Measurements from ENCODE around the gene NHERF1. TPM values are rescaled to one million over a fixed set of nuclear protein-coding genes. Genes with fewer than 3 reads are reported as not detected.

NHERF1 gene
- total RNA-seq, 1 experiment from 2014 or later = 90.8 TPM

GRCh38 chr17:74785981-74786360, 37.5 kb downstream of the NHERF1 start:
- no peak for TF ChIP-seq TCF7L2 (IDR thresholded peaks at IDR 0.05; ENCODE audit: low read depth, low read length)
- TF ChIP-seq SIN3A (IDR thresholded peaks at IDR 0.05; ENCODE audit: borderline replicate concordance, insufficient read depth, low read depth, low read length) = no peak
- TF ChIP-seq, protein P1, sequence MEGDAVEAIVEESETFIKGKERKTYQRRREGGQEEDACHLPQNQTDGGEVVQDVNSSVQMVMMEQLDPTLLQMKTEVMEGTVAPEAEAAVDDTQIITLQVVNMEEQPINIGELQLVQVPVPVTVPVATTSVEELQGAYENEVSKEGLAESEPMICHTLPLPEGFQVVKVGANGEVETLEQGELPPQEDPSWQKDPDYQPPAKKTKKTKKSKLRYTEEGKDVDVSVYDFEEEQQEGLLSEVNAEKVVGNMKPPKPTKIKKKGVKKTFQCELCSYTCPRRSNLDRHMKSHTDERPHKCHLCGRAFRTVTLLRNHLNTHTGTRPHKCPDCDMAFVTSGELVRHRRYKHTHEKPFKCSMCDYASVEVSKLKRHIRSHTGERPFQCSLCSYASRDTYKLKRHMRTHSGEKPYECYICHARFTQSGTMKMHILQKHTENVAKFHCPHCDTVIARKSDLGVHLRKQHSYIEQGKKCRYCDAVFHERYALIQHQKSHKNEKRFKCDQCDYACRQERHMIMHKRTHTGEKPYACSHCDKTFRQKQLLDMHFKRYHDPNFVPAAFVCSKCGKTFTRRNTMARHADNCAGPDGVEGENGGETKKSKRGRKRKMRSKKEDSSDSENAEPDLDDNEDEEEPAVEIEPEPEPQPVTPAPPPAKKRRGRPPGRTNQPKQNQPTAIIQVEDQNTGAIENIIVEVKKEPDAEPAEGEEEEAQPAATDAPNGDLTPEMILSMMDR (IDR thresholded peaks at IDR 0.05) = no peak
- TF ChIP-seq POLR2AphosphoS5 (IDR thresholded peaks at IDR 0.05; ENCODE audit: low read depth, low read length) = no peak
- TF ChIP-seq, protein P2, sequence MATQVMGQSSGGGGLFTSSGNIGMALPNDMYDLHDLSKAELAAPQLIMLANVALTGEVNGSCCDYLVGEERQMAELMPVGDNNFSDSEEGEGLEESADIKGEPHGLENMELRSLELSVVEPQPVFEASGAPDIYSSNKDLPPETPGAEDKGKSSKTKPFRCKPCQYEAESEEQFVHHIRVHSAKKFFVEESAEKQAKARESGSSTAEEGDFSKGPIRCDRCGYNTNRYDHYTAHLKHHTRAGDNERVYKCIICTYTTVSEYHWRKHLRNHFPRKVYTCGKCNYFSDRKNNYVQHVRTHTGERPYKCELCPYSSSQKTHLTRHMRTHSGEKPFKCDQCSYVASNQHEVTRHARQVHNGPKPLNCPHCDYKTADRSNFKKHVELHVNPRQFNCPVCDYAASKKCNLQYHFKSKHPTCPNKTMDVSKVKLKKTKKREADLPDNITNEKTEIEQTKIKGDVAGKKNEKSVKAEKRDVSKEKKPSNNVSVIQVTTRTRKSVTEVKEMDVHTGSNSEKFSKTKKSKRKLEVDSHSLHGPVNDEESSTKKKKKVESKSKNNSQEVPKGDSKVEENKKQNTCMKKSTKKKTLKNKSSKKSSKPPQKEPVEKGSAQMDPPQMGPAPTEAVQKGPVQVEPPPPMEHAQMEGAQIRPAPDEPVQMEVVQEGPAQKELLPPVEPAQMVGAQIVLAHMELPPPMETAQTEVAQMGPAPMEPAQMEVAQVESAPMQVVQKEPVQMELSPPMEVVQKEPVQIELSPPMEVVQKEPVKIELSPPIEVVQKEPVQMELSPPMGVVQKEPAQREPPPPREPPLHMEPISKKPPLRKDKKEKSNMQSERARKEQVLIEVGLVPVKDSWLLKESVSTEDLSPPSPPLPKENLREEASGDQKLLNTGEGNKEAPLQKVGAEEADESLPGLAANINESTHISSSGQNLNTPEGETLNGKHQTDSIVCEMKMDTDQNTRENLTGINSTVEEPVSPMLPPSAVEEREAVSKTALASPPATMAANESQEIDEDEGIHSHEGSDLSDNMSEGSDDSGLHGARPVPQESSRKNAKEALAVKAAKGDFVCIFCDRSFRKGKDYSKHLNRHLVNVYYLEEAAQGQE (IDR thresholded peaks at IDR 0.05; ENCODE audit: insufficient read depth in 1 of 2, low read depth in 2 of 2, low read length in 1 of 2) = no peak

DNA sequence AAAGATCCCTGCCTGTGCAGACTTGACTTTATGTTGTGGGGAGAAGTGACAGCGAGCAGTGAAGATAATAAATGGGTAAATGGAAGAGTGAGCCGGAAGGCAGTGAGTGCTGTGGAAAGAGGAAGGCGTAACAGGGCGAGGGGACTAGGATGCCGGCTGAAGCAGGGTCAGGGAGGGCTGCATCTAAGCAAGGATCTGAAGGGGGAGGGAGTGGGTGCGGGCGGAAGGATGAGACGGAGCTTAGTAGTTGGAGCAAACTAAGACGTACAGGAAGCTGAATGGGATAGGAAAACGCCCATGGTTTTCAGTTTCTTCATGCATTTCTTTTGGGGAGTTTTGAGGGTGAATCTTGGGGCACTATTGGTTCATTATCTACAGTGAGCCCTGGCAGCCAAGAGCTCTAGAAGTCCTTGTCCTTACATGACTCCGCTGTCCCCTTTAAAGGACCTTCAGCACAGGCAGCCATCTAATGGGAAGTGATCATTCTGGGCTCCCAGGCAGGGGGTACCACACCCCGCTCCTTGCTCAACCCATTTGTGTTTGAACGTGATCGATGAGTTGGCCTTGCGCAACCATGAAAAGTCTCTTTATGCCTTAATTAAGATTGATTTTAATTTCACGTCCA, 38.1 kb downstream of the NHERF1 start:
- TF ChIP-seq TCF7L2 (IDR thresholded peaks at IDR 0.05; ENCODE audit: low read depth, low read length) (no peak), SIN3A (IDR thresholded peaks at IDR 0.05; ENCODE audit: borderline replicate concordance, insufficient read depth, low read depth, low read length) (no peak), POLR2AphosphoS5 (IDR thresholded peaks at IDR 0.05; ENCODE audit: low read depth, low read length) (no peak)
- TF ChIP-seq, protein P2 (IDR thresholded peaks at IDR 0.05; ENCODE audit: insufficient read depth in 1 of 2, low read depth in 2 of 2, low read length in 1 of 2) = no peak
- TF ChIP-seq, protein P1 (IDR thresholded peaks at IDR 0.05) = no peak
- ChIA-PET POLR2A (no interaction called here), CTCF (interaction anchor here (0.6 kb wide), 1 partner anchor 11 kb away, joined by 3 read pairs; the partner anchor contains the start of gene NAT9)
- no peaks in the 10 kb centered on the region for H3K27me3 ChIP-seq (ENCODE audit: control insufficient read depth, insufficient read depth, low read length)
- H3K27ac ChIP-seq (ENCODE audit: low read length) = no peak overlapping the region
- in situ Hi-C loops (cut with HindIII; ENCODE audit: low pct_unique_long_range_greater_than_20kb, low sequenced_read_pairs) (no loop called here), intact Hi-C loops (cut with micrococcal nuclease; ENCODE audit: unreplicated experiment) (no loop called here)
- ATAC-seq (no peak), DNase-seq (ENCODE audit: low read depth, low spot score) (no peak)
- H3K4me3 ChIP-seq (ENCODE audit: low read depth in 2 of 2, low read length in 2 of 2) = no peak overlapping the region
- no peaks in the 10 kb centered on the region for H3K36me3 ChIP-seq (ENCODE audit: control insufficient read depth, insufficient read depth, low read length)
- no TSS peak for BruUV-seq (replicated peaks)
- H3K9me3 ChIP-seq (ENCODE audit: control insufficient read depth, insufficient read depth, low read depth, low read length) = no peaks in the 10 kb centered on the region
- H3K4me1 ChIP-seq (ENCODE audit: control insufficient read depth, insufficient read depth, low read length) = no peaks in the 10 kb centered on the region

More at GRCh38 chr17:74785981-74786360, 37.5 kb downstream of the NHERF1 start:
- ATAC-seq (no peak), DNase-seq (ENCODE audit: low read depth, low spot score) (no peak)
- Histone ChIP-seq H3K27ac (ENCODE audit: low read length) (no peak overlapping the region), H3K27me3 (ENCODE audit: control insufficient read depth, insufficient read depth, low read length) (no peaks in the 10 kb centered on the region), H3K4me3 (ENCODE audit: low read depth in 2 of 2, low read length in 2 of 2) (no peak overlapping the region), H3K36me3 (ENCODE audit: control insufficient read depth, insufficient read depth, low read length) (no peaks in the 10 kb centered on the region), H3K4me1 (ENCODE audit: control insufficient read depth, insufficient read depth, low read length) (no peaks in the 10 kb centered on the region), H3K9me3 (ENCODE audit: control insufficient read depth, insufficient read depth, low read depth, low read length) (no peaks in the 10 kb centered on the region)
- BruUV-seq (replicated peaks) = no TSS peak
- intact Hi-C loops (cut with micrococcal nuclease; ENCODE audit: unreplicated experiment) (no loop called here), in situ Hi-C loops (cut with HindIII; ENCODE audit: low pct_unique_long_range_greater_than_20kb, low sequenced_read_pairs) (no loop called here)
- ChIA-PET CTCF (no interaction called here), POLR2A (no interaction called here)
